T-helper 1 cell treated with Interleukin-12 subunit alpha and Interleukin-12 subunit beta and Interleukin-4 antibody, amounts not matched to agents 30 ng/mL and 1 ng/mL, for 36 hours (primary cell): Measurements from ENCODE around the gene KRTAP12-2. TPM values are rescaled to one million over a fixed set of nuclear protein-coding genes. Genes with fewer than 3 reads are reported as not detected.
"Not testable (repeated sequence)": the region's sequence is repeated elsewhere in the genome, so short reads cannot be mapped to it uniquely, and the experiment has no call there.

Experiments
- intact Hi-C: fragments of 100-400 bp; cut with micrococcal nuclease; formaldehyde crosslinking; loops from one replicate; pipeline ENCODE4 v1.15.1; 2024
- total RNA-seq: library from RNA; stranded (reverse); gene quantifications from 2 replicates; pipeline ENCODE4 v1.2.3, GENCODE V29; 2022

KRTAP12-2 gene
- total RNA-seq, 1 donor from 2014 or later: not detected

DNA sequence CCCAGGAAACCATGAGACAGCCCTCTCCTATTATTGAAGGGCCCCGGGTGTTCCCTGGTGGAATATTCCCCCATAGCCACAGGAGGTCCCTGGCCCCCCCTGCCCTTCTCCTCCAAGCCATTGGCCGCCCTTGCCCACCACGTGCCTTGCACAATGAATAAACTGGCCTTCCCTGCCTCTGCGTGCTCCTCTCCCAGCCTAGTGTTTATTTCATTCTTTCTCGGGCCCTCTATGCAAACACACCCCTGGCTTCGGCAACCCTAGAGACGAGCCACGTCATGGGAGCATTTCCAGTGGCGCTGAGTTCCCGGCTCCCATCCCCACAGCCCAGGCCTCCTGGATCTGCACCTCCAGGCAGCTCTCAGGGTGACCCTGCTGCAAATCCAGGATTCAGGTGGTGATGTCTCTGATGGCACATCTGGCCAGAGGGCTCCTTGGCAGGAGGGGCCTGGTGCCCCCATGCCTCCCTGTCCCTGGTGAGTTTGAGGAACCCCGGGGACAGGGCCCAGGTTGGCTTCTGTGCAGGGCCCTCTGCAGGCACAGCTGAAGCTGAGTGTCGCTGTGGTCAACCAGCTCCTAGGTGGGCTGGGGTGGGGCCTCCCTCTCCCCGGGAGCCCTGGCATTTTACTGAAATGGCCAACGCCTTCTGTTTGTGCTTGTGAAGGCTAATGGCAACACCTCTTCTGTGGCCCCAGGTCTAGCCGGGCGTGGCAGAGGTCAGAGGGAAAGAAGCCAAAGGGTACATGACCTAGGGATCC lies 36.4 kb upstream of the KRTAP12-2 start:
- intact Hi-C loops: no loop called here

DNA sequence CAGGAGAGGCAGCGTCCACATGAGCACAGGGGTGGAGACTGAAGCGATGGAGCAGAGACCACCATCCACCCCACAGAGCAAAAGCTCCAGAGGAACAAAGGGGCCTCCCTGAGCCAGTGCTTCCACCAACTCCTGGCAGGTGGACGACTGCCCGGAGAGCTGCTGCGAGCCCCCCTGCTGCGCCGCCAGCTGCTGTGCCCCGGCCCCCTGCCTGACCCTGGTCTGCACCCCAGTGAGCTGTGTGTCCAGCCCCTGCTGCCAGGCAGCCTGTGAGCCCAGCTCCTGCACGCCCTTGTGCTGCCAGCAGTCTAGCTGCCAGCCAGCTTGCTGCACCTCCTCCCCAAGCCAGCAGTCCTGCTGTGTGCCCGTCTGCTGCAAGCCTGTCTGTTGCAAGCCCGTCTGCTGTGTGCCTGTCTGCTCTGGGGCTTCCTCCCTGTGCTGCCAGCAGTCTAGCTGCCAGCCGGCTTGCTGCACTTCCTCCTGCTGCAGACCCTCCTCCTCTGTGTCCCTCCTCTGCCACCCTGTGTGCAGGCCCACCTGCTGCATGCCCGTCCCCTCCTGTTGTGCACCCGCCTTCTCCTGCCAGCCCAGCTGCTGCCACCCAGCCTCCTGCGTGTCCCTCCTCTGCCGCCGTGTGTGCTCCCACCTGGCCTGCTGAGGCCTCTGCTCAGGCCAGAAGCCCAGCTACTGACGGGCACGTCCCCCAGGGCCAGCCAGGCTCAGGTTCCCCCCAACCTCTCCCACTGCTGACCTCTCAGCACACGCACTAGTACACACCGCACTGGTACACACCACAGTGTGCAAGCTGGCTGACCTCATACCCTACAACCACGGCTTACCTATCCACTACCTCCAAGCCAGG lies 35.6 kb upstream of the KRTAP12-2 start:
- intact Hi-C loops: no loop called here

DNA sequence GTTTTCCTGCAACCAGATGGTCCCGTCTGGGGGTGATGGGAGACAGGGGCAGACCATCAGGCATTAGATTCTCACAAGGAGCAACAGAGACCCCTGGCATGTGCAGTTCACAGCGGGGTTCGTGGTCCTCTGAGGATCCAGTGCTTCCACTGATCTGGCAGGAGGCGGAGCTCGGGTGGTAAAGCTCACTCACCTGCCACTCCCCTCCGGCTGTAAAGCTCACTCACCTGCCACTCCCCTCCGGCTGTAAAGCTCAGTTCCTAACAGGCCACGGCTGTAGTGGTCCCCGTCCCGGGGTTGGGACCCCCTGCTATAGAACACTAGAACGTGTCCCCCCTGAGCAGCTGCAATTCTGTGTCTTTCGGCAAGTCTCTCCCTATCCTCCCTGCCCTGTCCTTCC lies 34.8 kb upstream of the KRTAP12-2 start:
- intact Hi-C loops: no loop called here

DNA sequence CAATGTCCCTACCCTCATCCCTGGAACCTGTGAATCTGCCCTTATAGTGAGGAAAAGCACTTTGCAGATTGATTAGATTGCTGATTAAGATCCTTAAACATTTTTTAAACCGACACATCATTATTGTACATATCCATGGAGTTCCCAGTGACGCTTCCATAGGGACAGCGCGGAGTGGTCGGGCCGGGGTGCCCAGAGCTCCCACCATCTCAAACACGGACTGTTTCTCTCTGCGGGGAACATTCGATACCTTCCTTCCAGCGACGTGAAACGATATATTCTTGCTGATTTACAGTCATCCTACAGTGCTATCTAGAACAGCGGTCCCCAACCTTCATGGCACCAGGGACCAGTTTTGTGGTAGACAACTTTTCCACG lies 34.3 kb upstream of the KRTAP12-2 start:
- intact Hi-C loops: no loop called here

- intact Hi-C loops: no loop called here
Measured at GRCh38 chr21:44700101-44701022, 33.6 kb upstream of the KRTAP12-2 start.

- intact Hi-C loops: no loop called here
Measured at GRCh38 chr21:44699502-44700001, 32.8 kb upstream of the KRTAP12-2 start.

DNA sequence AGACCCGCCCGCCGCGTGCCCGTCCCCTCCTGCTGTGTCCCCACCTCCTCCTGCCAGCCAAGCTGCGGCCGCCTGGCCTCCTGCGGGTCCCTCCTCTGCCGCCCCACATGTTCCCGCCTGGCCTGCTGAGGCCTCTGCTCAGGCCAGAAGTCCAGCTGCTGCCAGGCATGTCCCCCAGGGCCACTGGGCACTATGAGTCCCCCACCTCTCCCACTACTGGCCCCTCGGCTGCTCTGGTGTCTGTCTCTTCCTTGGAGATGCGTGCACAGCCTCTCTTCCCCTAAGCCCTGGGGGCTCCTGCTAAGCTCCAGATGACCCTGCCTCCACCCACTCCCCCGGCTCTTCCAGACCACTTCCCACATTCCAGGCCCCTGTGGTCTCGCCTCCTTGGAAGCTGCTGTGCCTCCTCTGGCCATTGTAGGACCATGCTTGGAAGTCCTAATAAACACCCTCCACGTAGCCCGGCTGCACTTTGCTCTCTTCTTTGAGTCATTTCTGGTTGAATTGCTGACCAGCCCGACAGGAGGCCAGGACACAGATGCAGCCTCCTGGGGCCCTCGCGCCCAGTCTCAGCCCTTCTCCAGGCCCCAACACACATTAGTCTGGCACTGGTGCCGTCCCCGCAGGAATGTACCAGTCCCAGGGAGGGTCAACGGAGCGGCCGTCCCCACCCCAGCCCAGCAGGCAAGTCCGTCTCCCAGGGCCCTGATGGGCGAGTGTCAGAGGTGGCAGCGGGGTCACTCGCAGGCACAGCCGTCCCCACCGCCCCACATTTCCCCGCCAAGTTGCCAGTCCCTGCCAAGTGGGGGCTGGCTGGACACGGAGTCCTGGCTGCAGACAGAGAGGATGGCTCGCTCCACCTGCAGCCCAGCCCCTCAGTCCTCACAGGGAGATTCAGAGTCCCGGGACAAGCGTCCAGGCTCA lies 31.3 kb upstream of the KRTAP12-2 start:
- intact Hi-C loops: no loop called here

GRCh38 chr21:44697172-44697810 lies 30.6 kb upstream of the KRTAP12-2 start, which contains the start of gene KRTAP10-12:
TSS of gene KRTAP10-12 (plus strand) at chr21:44697172. CDS start at chr21:44697202, 30 bp downstream.
- intact Hi-C loops: not testable (repeated sequence)

DNA sequence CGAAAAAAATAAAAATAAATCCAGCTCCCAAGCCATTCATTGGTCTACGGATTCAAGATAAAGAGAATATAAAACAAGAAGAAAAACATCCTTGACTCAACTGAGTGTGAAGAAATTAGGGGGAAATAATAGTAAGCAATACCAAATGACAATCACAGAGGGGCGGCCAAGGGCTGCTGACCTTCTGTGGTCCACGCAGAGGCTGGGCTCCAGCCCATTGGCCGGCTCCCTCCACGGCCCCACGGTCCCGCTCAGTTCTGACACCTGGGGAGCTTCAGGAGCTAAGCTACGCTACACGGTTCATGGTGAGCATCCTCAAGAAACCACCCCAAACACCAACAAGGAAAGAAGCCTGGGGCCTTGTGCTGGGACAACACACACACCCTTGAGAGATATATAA lies 29.8 kb upstream of the KRTAP12-2 start:
- intact Hi-C loops: no loop called here

DNA sequence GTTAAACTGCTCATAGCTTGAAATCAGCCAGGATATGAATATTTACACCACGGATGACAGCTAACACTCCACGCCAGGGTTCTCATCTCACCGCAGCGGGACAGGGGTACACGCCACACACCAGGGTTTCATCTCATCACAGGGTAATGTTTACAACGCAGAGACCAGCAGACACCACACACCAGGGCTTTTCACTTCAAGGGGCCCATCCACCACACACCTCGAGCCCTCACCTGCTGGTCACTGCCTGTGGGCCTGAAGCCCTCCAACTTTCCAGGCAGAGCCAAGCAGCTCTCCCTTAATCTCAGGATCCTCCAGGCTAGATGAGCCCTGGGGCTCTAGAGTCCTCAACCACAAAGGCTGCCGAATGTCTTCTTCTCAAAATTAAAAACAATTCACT lies 28.9 kb upstream of the KRTAP12-2 start:
- intact Hi-C loops: no loop called here

GRCh38 chr21:44695184-44695583 lies 28.5 kb upstream of the KRTAP12-2 start:
- intact Hi-C loops: no loop called here

- intact Hi-C loops: no loop called here
Measured at GRCh38 chr21:44694776-44695175, 28.0 kb upstream of the KRTAP12-2 start.

- intact Hi-C loops: no loop called here
Measured at GRCh38 chr21:44692798-44693512, 26.2 kb upstream of the KRTAP12-2 start.

DNA sequence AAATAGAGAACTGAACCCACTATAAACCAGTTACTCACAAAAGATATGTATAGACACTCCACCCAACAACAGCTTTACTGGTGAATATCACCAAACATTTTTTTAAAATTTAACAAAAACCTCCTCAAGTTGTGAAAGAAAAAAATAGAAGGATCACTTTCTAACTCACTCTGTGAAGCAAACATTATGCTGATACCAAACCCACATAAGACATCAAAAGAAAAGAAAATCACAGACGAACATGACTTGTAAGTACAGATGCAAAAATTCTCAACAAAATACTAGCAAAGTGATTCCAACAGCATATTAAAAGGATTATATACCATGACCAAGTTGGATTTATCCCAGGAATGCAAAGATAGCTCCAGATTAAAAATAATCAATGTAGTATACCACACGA lies 25.0 kb upstream of the KRTAP12-2 start:
- intact Hi-C loops: no loop called here

GRCh38 chr21:44689740-44690139 lies 23.0 kb upstream of the KRTAP12-2 start:
- intact Hi-C loops: not testable (repeated sequence)

- intact Hi-C loops: no loop called here
Measured at GRCh38 chr21:44687671-44688070, 20.9 kb upstream of the KRTAP12-2 start.

- intact Hi-C loops: no loop called here
Measured at GRCh38 chr21:44686843-44687561, 20.3 kb upstream of the KRTAP12-2 start.
